WTC11 (cell line): Measurements from ENCODE around the gene MAP7. TPM values are rescaled to one million over a fixed set of nuclear protein-coding genes. Genes with fewer than 3 reads are reported as not detected.

ENCODE experiments used
- ATAC-seq: fragments of 200-7000 bp; cut with Tn5 transposase; 2 replicates; pipeline ENCODE4 v1.10.0; 2021; ENCODE audit warnings: mild to moderate bottlenecking, moderate library complexity
- CTCF ChIA-PET: fragments of 300-600 bp; sonication (Branson Sonifier 250); formaldehyde crosslinking; loops from one replicate; lab custom pipeline; 2021; ENCODE audit warnings: antibody characterized with exemption; lab: Charles Lee
- POLR2A ChIA-PET: fragments of 350-600 bp; sonication (Branson Sonifier 250); formaldehyde crosslinking; loops from one replicate; lab custom pipeline; 2021; ENCODE audit warnings: antibody characterized with exemption; lab: Charles Lee
- DNase-seq: peaks from one replicate; pipeline ENCODE4 v3.0.0; 2021; ENCODE audit warnings: low spot score
- H3K27ac Mint-ChIP-seq: 2 replicates; pipeline ENCODE4 v1.8.0; 2021; ENCODE audit warnings: mixed read lengths
- H3K27me3 Mint-ChIP-seq: 2 replicates; pipeline ENCODE4 v1.8.0; 2021; ENCODE audit warnings: low read depth, mild to moderate bottlenecking, moderate library complexity, mixed read lengths
- H3K36me3 Mint-ChIP-seq: 2 replicates; pipeline ENCODE4 v1.8.0; 2021; ENCODE audit warnings: mixed read lengths
- H3K4me1 Mint-ChIP-seq: 2 replicates; pipeline ENCODE4 v1.8.0; 2022; ENCODE audit warnings: mixed read lengths
- H3K4me3 Mint-ChIP-seq: 2 replicates; pipeline ENCODE4 v1.8.0; 2021; ENCODE audit warnings: mild to moderate bottlenecking, moderate library complexity, mixed read lengths
- H3K9me3 Mint-ChIP-seq: 2 replicates; pipeline ENCODE4 v1.8.0; 2021; ENCODE audit warnings: mixed read lengths
- ATF1 ChIP-seq: sonication (generic); formaldehyde crosslinking; IDR thresholded peaks from 2 replicates; pipeline ENCODE4 v1.8.1; 2023; ENCODE audit warnings: mild to moderate bottlenecking, moderate library complexity, missing genetic modification reagents
- ATF6 ChIP-seq: sonication (generic); formaldehyde crosslinking; IDR thresholded peaks from 2 replicates; pipeline ENCODE4 v1.8.1; 2023; ENCODE audit warnings: mild to moderate bottlenecking, missing genetic modification reagents
- CREB1 ChIP-seq: sonication (generic); formaldehyde crosslinking; IDR thresholded peaks from 2 replicates; pipeline ENCODE4 v1.8.0; 2023; ENCODE audit warnings: mild to moderate bottlenecking, missing genetic modification reagents
- E2F5 ChIP-seq: sonication (generic); formaldehyde crosslinking; IDR thresholded peaks from 2 replicates; pipeline ENCODE4 v1.8.1; 2022; ENCODE audit warnings: mild to moderate bottlenecking, moderate library complexity, missing genetic modification reagents
- ETV6 ChIP-seq: sonication (generic); formaldehyde crosslinking; IDR thresholded peaks from 2 replicates; pipeline ENCODE4 v1.8.1; 2022; ENCODE audit warnings: mild to moderate bottlenecking, missing genetic modification reagents
- GRHL2 ChIP-seq: fragments of 250-450 bp; sonication (Bioruptor Pico); IDR thresholded peaks from 2 replicates; pipeline ENCODE4 v1.8.0; 2022; ENCODE audit warnings: mild to moderate bottlenecking, moderate library complexity; ENCODE audit not compliant: insufficient replicate concordance, severe bottlenecking
- GTF2I ChIP-seq: fragments of 250-450 bp; sonication (Bioruptor Pico); conservative IDR thresholded peaks from 2 replicates; pipeline ENCODE4 v1.4.0; 2021; ENCODE audit warnings: mild to moderate bottlenecking
- SMAD3 ChIP-seq: sonication (generic); formaldehyde crosslinking; IDR thresholded peaks from 2 replicates; pipeline ENCODE4 v1.8.0; 2022; ENCODE audit warnings: missing genetic modification reagents, mild to moderate bottlenecking, borderline replicate concordance
- SMAD4 ChIP-seq: sonication (generic); formaldehyde crosslinking; IDR thresholded peaks from 2 replicates; pipeline ENCODE4 v1.8.0; 2022; ENCODE audit warnings: mild to moderate bottlenecking, missing genetic modification reagents
- SP1 ChIP-seq: sonication (generic); formaldehyde crosslinking; conservative IDR thresholded peaks from 2 replicates; pipeline ENCODE4 v1.8.1; 2022; ENCODE audit warnings: missing genetic modification reagents
- TEAD4 ChIP-seq: sonication (generic); formaldehyde crosslinking; IDR thresholded peaks from 2 replicates; pipeline ENCODE4 v1.8.0; 2022; ENCODE audit warnings: mild to moderate bottlenecking, missing genetic modification reagents
- ZBTB21 ChIP-seq: sonication (generic); formaldehyde crosslinking; IDR thresholded peaks from 2 replicates; pipeline ENCODE4 v1.8.1; 2023; ENCODE audit warnings: mild to moderate bottlenecking, missing genetic modification reagents, borderline replicate concordance
- ZBTB43 ChIP-seq: sonication (generic); formaldehyde crosslinking; IDR thresholded peaks from 2 replicates; pipeline ENCODE4 v1.8.1; 2023; ENCODE audit warnings: mild to moderate bottlenecking, missing genetic modification reagents
- ZNF219 ChIP-seq: sonication (generic); formaldehyde crosslinking; IDR thresholded peaks from 2 replicates; pipeline ENCODE4 v1.8.0; 2023; ENCODE audit warnings: missing genetic modification reagents, mild to moderate bottlenecking, borderline replicate concordance
- total RNA-seq: library from RNA; stranded (reverse); gene quantifications from 3 replicates; pipeline ENCODE4 v1.2.3, GENCODE V29; 2021
- TF ChIP-seq, protein P1 (sequence below): sonication (generic); formaldehyde crosslinking; IDR thresholded peaks from 2 replicates; pipeline ENCODE4 v1.8.0; 2022; ENCODE audit warnings: mild to moderate bottlenecking, missing genetic modification reagents
- TF ChIP-seq, protein P2 (sequence below): sonication (generic); formaldehyde crosslinking; IDR thresholded peaks from 2 replicates; pipeline ENCODE4 v1.8.1; 2023; ENCODE audit warnings: mild to moderate bottlenecking, missing genetic modification reagents, moderate library complexity
- TF ChIP-seq, protein P3 (sequence below): sonication (generic); formaldehyde crosslinking; IDR thresholded peaks from 2 replicates; pipeline ENCODE4 v1.8.0; 2023; ENCODE audit warnings: missing genetic modification reagents
- TF ChIP-seq, protein P4 (sequence below): fragments of 250-450 bp; sonication (Bioruptor Pico); IDR thresholded peaks from 2 replicates; pipeline ENCODE4 v1.9.0; 2021; ENCODE audit warnings: mild to moderate bottlenecking
- TF ChIP-seq, protein P5 (sequence below): sonication (generic); formaldehyde crosslinking; IDR thresholded peaks from 2 replicates; pipeline ENCODE4 v1.8.0; 2022; ENCODE audit warnings: mild to moderate bottlenecking, missing genetic modification reagents
- TF ChIP-seq, protein P6 (sequence below): sonication (generic); formaldehyde crosslinking; IDR thresholded peaks from 2 replicates; pipeline ENCODE4 v1.8.1; 2022; ENCODE audit warnings: low read depth, missing genetic modification reagents, borderline replicate concordance
- TF ChIP-seq, protein P7 (sequence below): sonication (generic); formaldehyde crosslinking; IDR thresholded peaks from 2 replicates; pipeline ENCODE4 v1.8.1; 2022; ENCODE audit warnings: low read depth, mild to moderate bottlenecking, moderate library complexity, missing genetic modification reagents, borderline replicate concordance

Gene MAP7
- total RNA-seq, 1 experiment from 2014 or later: 56.6 TPM

- DNase-seq (no peak), ATAC-seq (no peak)
- TF ChIP-seq, protein P1, sequence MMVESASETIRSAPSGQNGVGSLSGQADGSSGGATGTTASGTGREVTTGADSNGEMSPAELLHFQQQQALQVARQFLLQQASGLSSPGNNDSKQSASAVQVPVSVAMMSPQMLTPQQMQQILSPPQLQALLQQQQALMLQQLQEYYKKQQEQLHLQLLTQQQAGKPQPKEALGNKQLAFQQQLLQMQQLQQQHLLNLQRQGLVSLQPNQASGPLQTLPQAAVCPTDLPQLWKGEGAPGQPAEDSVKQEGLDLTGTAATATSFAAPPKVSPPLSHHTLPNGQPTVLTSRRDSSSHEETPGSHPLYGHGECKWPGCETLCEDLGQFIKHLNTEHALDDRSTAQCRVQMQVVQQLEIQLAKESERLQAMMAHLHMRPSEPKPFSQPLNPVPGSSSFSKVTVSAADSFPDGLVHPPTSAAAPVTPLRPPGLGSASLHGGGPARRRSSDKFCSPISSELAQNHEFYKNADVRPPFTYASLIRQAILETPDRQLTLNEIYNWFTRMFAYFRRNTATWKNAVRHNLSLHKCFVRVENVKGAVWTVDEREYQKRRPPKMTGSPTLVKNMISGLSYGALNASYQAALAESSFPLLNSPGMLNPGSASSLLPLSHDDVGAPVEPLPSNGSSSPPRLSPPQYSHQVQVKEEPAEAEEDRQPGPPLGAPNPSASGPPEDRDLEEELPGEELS: no peak
- TF ChIP-seq, protein P2, sequence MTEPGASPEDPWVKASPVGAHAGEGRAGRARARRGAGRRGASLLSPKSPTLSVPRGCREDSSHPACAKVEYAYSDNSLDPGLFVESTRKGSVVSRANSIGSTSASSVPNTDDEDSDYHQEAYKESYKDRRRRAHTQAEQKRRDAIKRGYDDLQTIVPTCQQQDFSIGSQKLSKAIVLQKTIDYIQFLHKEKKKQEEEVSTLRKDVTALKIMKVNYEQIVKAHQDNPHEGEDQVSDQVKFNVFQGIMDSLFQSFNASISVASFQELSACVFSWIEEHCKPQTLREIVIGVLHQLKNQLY (CRISPR knock-in tag): no peak
- TF ChIP-seq, protein P3, sequence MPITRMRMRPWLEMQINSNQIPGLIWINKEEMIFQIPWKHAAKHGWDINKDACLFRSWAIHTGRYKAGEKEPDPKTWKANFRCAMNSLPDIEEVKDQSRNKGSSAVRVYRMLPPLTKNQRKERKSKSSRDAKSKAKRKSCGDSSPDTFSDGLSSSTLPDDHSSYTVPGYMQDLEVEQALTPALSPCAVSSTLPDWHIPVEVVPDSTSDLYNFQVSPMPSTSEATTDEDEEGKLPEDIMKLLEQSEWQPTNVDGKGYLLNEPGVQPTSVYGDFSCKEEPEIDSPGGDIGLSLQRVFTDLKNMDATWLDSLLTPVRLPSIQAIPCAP (CRISPR knock-in tag): no peak
- TF ChIP-seq, protein P4, sequence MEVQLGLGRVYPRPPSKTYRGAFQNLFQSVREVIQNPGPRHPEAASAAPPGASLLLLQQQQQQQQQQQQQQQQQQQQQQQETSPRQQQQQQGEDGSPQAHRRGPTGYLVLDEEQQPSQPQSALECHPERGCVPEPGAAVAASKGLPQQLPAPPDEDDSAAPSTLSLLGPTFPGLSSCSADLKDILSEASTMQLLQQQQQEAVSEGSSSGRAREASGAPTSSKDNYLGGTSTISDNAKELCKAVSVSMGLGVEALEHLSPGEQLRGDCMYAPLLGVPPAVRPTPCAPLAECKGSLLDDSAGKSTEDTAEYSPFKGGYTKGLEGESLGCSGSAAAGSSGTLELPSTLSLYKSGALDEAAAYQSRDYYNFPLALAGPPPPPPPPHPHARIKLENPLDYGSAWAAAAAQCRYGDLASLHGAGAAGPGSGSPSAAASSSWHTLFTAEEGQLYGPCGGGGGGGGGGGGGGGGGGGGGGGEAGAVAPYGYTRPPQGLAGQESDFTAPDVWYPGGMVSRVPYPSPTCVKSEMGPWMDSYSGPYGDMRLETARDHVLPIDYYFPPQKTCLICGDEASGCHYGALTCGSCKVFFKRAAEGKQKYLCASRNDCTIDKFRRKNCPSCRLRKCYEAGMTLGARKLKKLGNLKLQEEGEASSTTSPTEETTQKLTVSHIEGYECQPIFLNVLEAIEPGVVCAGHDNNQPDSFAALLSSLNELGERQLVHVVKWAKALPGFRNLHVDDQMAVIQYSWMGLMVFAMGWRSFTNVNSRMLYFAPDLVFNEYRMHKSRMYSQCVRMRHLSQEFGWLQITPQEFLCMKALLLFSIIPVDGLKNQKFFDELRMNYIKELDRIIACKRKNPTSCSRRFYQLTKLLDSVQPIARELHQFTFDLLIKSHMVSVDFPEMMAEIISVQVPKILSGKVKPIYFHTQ: no peak
- TF ChIP-seq GRHL2 (CRISPR knock-in tag) (no peak), ZBTB21 (CRISPR knock-in tag) (no peak), GTF2I (CRISPR knock-in tag) (no peak), ATF6 (no peak), SMAD3 (CRISPR knock-in tag) (no peak), ZNF219 (CRISPR knock-in tag) (no peak)
- TF ChIP-seq, protein P5, sequence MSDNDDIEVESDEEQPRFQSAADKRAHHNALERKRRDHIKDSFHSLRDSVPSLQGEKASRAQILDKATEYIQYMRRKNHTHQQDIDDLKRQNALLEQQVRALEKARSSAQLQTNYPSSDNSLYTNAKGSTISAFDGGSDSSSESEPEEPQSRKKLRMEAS (CRISPR knock-in tag): no peak
- TF ChIP-seq, protein P6, sequence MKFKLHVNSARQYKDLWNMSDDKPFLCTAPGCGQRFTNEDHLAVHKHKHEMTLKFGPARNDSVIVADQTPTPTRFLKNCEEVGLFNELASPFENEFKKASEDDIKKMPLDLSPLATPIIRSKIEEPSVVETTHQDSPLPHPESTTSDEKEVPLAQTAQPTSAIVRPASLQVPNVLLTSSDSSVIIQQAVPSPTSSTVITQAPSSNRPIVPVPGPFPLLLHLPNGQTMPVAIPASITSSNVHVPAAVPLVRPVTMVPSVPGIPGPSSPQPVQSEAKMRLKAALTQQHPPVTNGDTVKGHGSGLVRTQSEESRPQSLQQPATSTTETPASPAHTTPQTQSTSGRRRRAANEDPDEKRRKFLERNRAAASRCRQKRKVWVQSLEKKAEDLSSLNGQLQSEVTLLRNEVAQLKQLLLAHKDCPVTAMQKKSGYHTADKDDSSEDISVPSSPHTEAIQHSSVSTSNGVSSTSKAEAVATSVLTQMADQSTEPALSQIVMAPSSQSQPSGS (CRISPR knock-in tag): no peak
- Mint-ChIP-seq H3K36me3 (peaks cover 21% of the 10 kb centered on the region), H3K27me3 (no peaks in the 10 kb centered on the region), H3K4me3 (no peak overlapping the region), H3K4me1 (peaks cover 43% of the 10 kb centered on the region), H3K27ac (no peak overlapping the region), H3K9me3 (peaks cover 4% of the 10 kb centered on the region)
- ChIA-PET CTCF (interaction anchor here (1.1 kb wide), 1 partner anchor 8 kb away, joined by 3 read pairs; no protein-coding TSS in a partner anchor), POLR2A (no interaction called here)
These were observed 32.6 kb downstream of the MAP7 start for GRCh38 chr6:136517582-136517981.

- DNase-seq (no peak), ATAC-seq (no peak)
- H3K4me1 Mint-ChIP-seq: peaks cover 45% of the 10 kb centered on the region
- no peak overlapping the region for H3K4me3 Mint-ChIP-seq
- no peak overlapping the region for H3K27ac Mint-ChIP-seq
- H3K27me3 Mint-ChIP-seq: no peaks in the 10 kb centered on the region
- POLR2A ChIA-PET: no interaction called here
- CTCF ChIA-PET: no interaction called here
- peaks cover 4% of the 10 kb centered on the region for H3K9me3 Mint-ChIP-seq
- peaks cover 21% of the 10 kb centered on the region for H3K36me3 Mint-ChIP-seq
- TF ChIP-seq ETV6 (CRISPR knock-in tag) (no peak), E2F5 (CRISPR knock-in tag) (no peak), CREB1 (CRISPR knock-in tag) (no peak), ATF1 (CRISPR knock-in tag) (no peak), SMAD4 (CRISPR knock-in tag) (no peak), SP1 (CRISPR knock-in tag) (no peak), TEAD4 (CRISPR knock-in tag) (no peak), ZBTB43 (CRISPR knock-in tag) (no peak)
- TF ChIP-seq, protein P7, sequence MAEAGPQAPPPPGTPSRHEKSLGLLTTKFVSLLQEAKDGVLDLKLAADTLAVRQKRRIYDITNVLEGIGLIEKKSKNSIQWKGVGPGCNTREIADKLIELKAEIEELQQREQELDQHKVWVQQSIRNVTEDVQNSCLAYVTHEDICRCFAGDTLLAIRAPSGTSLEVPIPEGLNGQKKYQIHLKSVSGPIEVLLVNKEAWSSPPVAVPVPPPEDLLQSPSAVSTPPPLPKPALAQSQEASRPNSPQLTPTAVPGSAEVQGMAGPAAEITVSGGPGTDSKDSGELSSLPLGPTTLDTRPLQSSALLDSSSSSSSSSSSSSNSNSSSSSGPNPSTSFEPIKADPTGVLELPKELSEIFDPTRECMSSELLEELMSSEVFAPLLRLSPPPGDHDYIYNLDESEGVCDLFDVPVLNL (CRISPR knock-in tag): no peak
- TF ChIP-seq, protein P3 (CRISPR knock-in tag): no peak
These were observed 33.2 kb downstream of the MAP7 start for GRCh38 chr6:136517002-136517401.
